GM23248 (cell line): Measurements from ENCODE around the gene ATP13A4. TPM values are rescaled to one million over a fixed set of nuclear protein-coding genes. Genes with fewer than 3 reads are reported as not detected.

Source experiments
- DNase-seq: peaks from one replicate; pipeline ENCODE4 v3.0.0-alpha.2; 2015
- H2AFZ ChIP-seq: fragments of 200-600 bp; sonication (generic); 2 replicates; pipeline ENCODE4 v1.6.1; 2016; ENCODE audit warnings: antibody characterized with exemption
- H3F3A ChIP-seq: fragments of 200-600 bp; sonication (generic); 2 replicates; pipeline ENCODE4 v1.6.1; 2016; ENCODE audit warnings: mild to moderate bottlenecking, antibody characterized with exemption, mixed run types; ENCODE audit not compliant: insufficient read depth
- H3K27ac ChIP-seq: fragments of 200-600 bp; sonication (generic); 2 replicates; pipeline ENCODE4 v1.5.1; 2016; ENCODE audit warnings: mild to moderate bottlenecking
- H3K27me3 ChIP-seq: fragments of 200-600 bp; sonication (generic); replicated peaks from 2 replicates; pipeline ENCODE4 v1.6.1; 2016; ENCODE audit warnings: mild to moderate bottlenecking; ENCODE audit not compliant: insufficient read depth
- H3K36me3 ChIP-seq: fragments of 200-600 bp; sonication (generic); 2 replicates; pipeline ENCODE4 v1.6.1; 2016; ENCODE audit warnings: low read depth, mild to moderate bottlenecking
- H3K4me1 ChIP-seq: fragments of 200-600 bp; sonication (generic); 2 replicates; pipeline ENCODE4 v1.6.1; 2016; ENCODE audit warnings: mild to moderate bottlenecking; ENCODE audit not compliant: insufficient read depth
- H3K4me2 ChIP-seq: fragments of 200-600 bp; sonication (generic); one replicate; pipeline ENCODE4 v1.6.1; 2016; ENCODE audit warnings: mild to moderate bottlenecking; ENCODE audit not compliant: unreplicated experiment
- H3K4me3 ChIP-seq: fragments of 200-600 bp; sonication (generic); 2 replicates; pipeline ENCODE4 v1.5.1; 2016; ENCODE audit warnings: mild to moderate bottlenecking
- H3K79me2 ChIP-seq: fragments of 200-600 bp; sonication (generic); 2 replicates; pipeline ENCODE4 v1.6.1; 2016; ENCODE audit warnings: mild to moderate bottlenecking; ENCODE audit not compliant: insufficient read depth
- H3K9ac ChIP-seq: fragments of 200-600 bp; sonication (generic); 2 replicates; pipeline ENCODE4 v1.6.1; 2016; ENCODE audit warnings: mild to moderate bottlenecking
- H3K9me2 ChIP-seq: fragments of 200-600 bp; sonication (generic); 2 replicates; pipeline ENCODE4 v1.6.1; 2016; ENCODE audit warnings: mixed run types, mild to moderate bottlenecking, moderate library complexity; ENCODE audit not compliant: insufficient read depth
- H3K9me3 ChIP-seq: fragments of 200-600 bp; sonication (generic); one replicate; pipeline ENCODE4 v1.6.1; 2017; ENCODE audit warnings: low read depth
- H4K20me1 ChIP-seq: fragments of 200-600 bp; sonication (generic); 2 replicates; pipeline ENCODE4 v1.6.0; 2016; ENCODE audit not compliant: insufficient read depth
- EZH2 ChIP-seq: fragments of 200-600 bp; sonication (generic); IDR thresholded peaks from 2 replicates; pipeline ENCODE4 v1.6.1; 2018; ENCODE audit warnings: antibody characterized with exemption, mild to moderate bottlenecking; ENCODE audit not compliant: insufficient read depth, poor library complexity, severe bottlenecking
- EZH2phosphoT487 ChIP-seq: fragments of 200-600 bp; sonication (generic); IDR thresholded peaks from 2 replicates; pipeline ENCODE4 v1.6.1; 2018; ENCODE audit warnings: antibody characterized with exemption, moderate library complexity, mild to moderate bottlenecking, low read depth; ENCODE audit not compliant: insufficient read depth
- WGBS, 2 experiments: methylation state at CpG; one replicate each; pipeline ENCODE4 v1.1.6; 2015 to 2017; ENCODE audit warnings: low lambda C conversion rate in 2 of 2, low coverage in 1 of 2; ENCODE audit errors: missing lambda C conversion rate in 2 of 2; 5-methylcytosine and 5-hydroxymethylcytosine counted together
- in situ Hi-C: fragments of 300-500 bp; cut with MboI; formaldehyde crosslinking; loops from 2 replicates; pipeline ENCODE4 v1.15.0; 2020
- polyA plus RNA-seq: library from polyadenylated mRNA; unstranded; fragments of >200 nt; fragmentation: Nextera tagmentation; extraction: Ambion mirVana; gene quantifications from 2 replicates; pipeline ENCODE4 v1.2.1, GENCODE V29; 2016
- total RNA-seq: library from RNA; depleted of rRNA; stranded (reverse); fragments of >200 nt; shearing (Covaris generic); gene quantifications from 2 replicates; pipeline ENCODE4 v1.2.3, GENCODE V29; 2014

Gene ATP13A4
- total and polyA plus RNA-seq, 2 experiments from 2014 or later, result not detected

GRCh38 chr3:193490580-193490979 is 64.1 kb downstream of the ATP13A4 start:
- H3K9ac ChIP-seq, result no peak overlapping the region
- no peaks in the 10 kb centered on the region for H4K20me1 ChIP-seq
- no peak overlapping the region for H2AFZ ChIP-seq
- H3K79me2 ChIP-seq, result no peaks in the 10 kb centered on the region
- H3K4me2 ChIP-seq, result no peak overlapping the region
- DNase-seq, result no peak
- in situ Hi-C loops, result no loop called here
- no peaks in the 10 kb centered on the region for H3K27me3 ChIP-seq
- no peak for TF ChIP-seq EZH2phosphoT487
- TF ChIP-seq EZH2, result no peak
- H3K27ac ChIP-seq, result no peak overlapping the region
- H3K4me1 ChIP-seq, result no peaks in the 10 kb centered on the region
- H3K4me3 ChIP-seq, result no peak overlapping the region
- H3F3A ChIP-seq, result no peaks in the 10 kb centered on the region
- H3K9me2 ChIP-seq, result no peaks in the 10 kb centered on the region
- WGBS, 2 experiments, result 37 to 39% methylated on average over 4 of the region's 4 CpGs
- no peaks in the 10 kb centered on the region for H3K36me3 ChIP-seq
- no peaks in the 10 kb centered on the region for H3K9me3 ChIP-seq

GRCh38 chr3:193489949-193490348 is 64.7 kb downstream of the ATP13A4 start:
- Histone ChIP-seq H3K9me2 (no peaks in the 10 kb centered on the region), H3F3A (no peaks in the 10 kb centered on the region), H3K27ac (no peak overlapping the region), H3K79me2 (no peaks in the 10 kb centered on the region), H3K9ac (no peak overlapping the region), H3K4me3 (no peak overlapping the region), H3K4me1 (no peaks in the 10 kb centered on the region), H3K27me3 (no peaks in the 10 kb centered on the region), H2AFZ (no peak overlapping the region), H4K20me1 (no peaks in the 10 kb centered on the region), H3K9me3 (no peaks in the 10 kb centered on the region), H3K4me2 (no peak overlapping the region), H3K36me3 (no peaks in the 10 kb centered on the region)
- 50 to 51% methylated on average over 6 of the region's 6 CpGs for WGBS, 2 experiments
- in situ Hi-C loops, result no loop called here
- TF ChIP-seq EZH2 (no peak), EZH2phosphoT487 (no peak)
- DNase-seq, result no peak

GRCh38 chr3:193488741-193489140 is 66.0 kb downstream of the ATP13A4 start:
- DNase-seq, result no peak
- H3K9ac ChIP-seq, result no peak overlapping the region
- in situ Hi-C loops, result no loop called here
- no peaks in the 10 kb centered on the region for H3K9me3 ChIP-seq
- H3K27ac ChIP-seq, result no peak overlapping the region
- no peaks in the 10 kb centered on the region for H3K4me1 ChIP-seq
- no peak overlapping the region for H2AFZ ChIP-seq
- H4K20me1 ChIP-seq, result no peaks in the 10 kb centered on the region
- no peaks in the 10 kb centered on the region for H3F3A ChIP-seq
- H3K4me2 ChIP-seq, result no peak overlapping the region
- H3K4me3 ChIP-seq, result no peak overlapping the region
- H3K36me3 ChIP-seq, result no peaks in the 10 kb centered on the region
- H3K79me2 ChIP-seq, result no peaks in the 10 kb centered on the region
- no peak for TF ChIP-seq EZH2phosphoT487
- TF ChIP-seq EZH2, result no peak
- 52 to 57% methylated on average over 5 of the region's 5 CpGs for WGBS, 2 experiments
- H3K27me3 ChIP-seq, result no peaks in the 10 kb centered on the region
- H3K9me2 ChIP-seq, result no peaks in the 10 kb centered on the region

GRCh38 chr3:193483988-193484539 is 70.6 kb downstream of the ATP13A4 start:
- TF ChIP-seq EZH2 (no peak), EZH2phosphoT487 (no peak)
- Histone ChIP-seq H3F3A (no peaks in the 10 kb centered on the region), H3K9me3 (no peaks in the 10 kb centered on the region), H4K20me1 (no peaks in the 10 kb centered on the region), H3K79me2 (no peaks in the 10 kb centered on the region), H3K4me1 (no peaks in the 10 kb centered on the region), H3K27me3 (no peaks in the 10 kb centered on the region), H2AFZ (no peak overlapping the region), H3K4me3 (no peak overlapping the region), H3K27ac (no peak overlapping the region), H3K4me2 (no peak overlapping the region), H3K36me3 (no peaks in the 10 kb centered on the region), H3K9me2 (no peaks in the 10 kb centered on the region), H3K9ac (no peak overlapping the region)
- in situ Hi-C loops, result no loop called here
- DNase-seq, result no peak
- WGBS, 2 experiments, result 21 to 40% methylated on average over 1 of the region's 1 CpG

- Histone ChIP-seq H3K27me3 (no peaks in the 10 kb centered on the region), H3K4me1 (no peaks in the 10 kb centered on the region), H3K36me3 (no peaks in the 10 kb centered on the region), H3K9ac (no peak overlapping the region), H2AFZ (no peak overlapping the region), H4K20me1 (no peaks in the 10 kb centered on the region), H3K9me2 (no peaks in the 10 kb centered on the region), H3K4me3 (no peak overlapping the region), H3K27ac (no peak overlapping the region), H3K79me2 (no peaks in the 10 kb centered on the region), H3K4me2 (no peak overlapping the region), H3F3A (no peaks in the 10 kb centered on the region), H3K9me3 (no peaks in the 10 kb centered on the region)
- TF ChIP-seq EZH2, result no peak
- no peak for TF ChIP-seq EZH2phosphoT487
- DNase-seq, result no peak
- in situ Hi-C loops, result no loop called here
- 0% methylated on average over 1 of the region's 1 CpG for WGBS, 2 experiments
Observed at GRCh38 chr3:193481436-193481835, 73.3 kb downstream of the ATP13A4 start.
